Measurements from ENCODE around the gene DDX56.

Gene DDX56

GRCh38 chr7:44548893-44549292, 24.8 kb downstream of the DDX56 start:
- no peaks in the 10 kb centered on the region for H3F3A ChIP-seq (ENCODE audit: control insufficient read depth, insufficient read depth)
- H3K4me1 ChIP-seq (ENCODE audit: control insufficient read depth, low read length) = no peaks in the 10 kb centered on the region
- no peaks in the 10 kb centered on the region for H4K20me1 ChIP-seq (ENCODE audit: control insufficient read depth, insufficient read depth, low read depth, low read length)
- H3K27me3 ChIP-seq (ENCODE audit: control insufficient read depth, low read length) = peaks cover 35% of the 10 kb centered on the region
- H3K4me2 ChIP-seq (ENCODE audit: low read length) = no peak overlapping the region
- H3K36me3 ChIP-seq (ENCODE audit: control insufficient read depth, low read length) = no peaks in the 10 kb centered on the region
- H3K27ac ChIP-seq (ENCODE audit: low read depth, low read length) = no peak overlapping the region
- no peaks in the 10 kb centered on the region for H3K79me2 ChIP-seq (ENCODE audit: control insufficient read depth, low read length)
- no peaks in the 10 kb centered on the region for H3K9me3 ChIP-seq (ENCODE audit: control insufficient read depth, insufficient read depth, low read length)
- no peaks in the 10 kb centered on the region for H3K9me2 ChIP-seq (replicated peaks; ENCODE audit: control insufficient read depth, low read length)
- no peak for TF ChIP-seq EZH2phosphoT487 (IDR thresholded peaks at IDR 0.05; ENCODE audit: borderline replicate concordance, low read length)
- TF ChIP-seq CTCF (IDR thresholded peaks at IDR 0.05; ENCODE audit: low read depth, low read length, poor library complexity, severe bottlenecking) = no peak
- no peak overlapping the region for H3K4me3 ChIP-seq (ENCODE audit: low read length)

- TF ChIP-seq CTCF (IDR thresholded peaks at IDR 0.05; ENCODE audit: low read depth, low read length, poor library complexity, severe bottlenecking) = no peak
- no peak for TF ChIP-seq EZH2phosphoT487 (IDR thresholded peaks at IDR 0.05; ENCODE audit: borderline replicate concordance, low read length)
- Histone ChIP-seq H3K4me2 (ENCODE audit: low read length) (no peak overlapping the region), H3K27ac (ENCODE audit: low read depth, low read length) (no peak overlapping the region), H3K4me1 (ENCODE audit: control insufficient read depth, low read length) (no peaks in the 10 kb centered on the region), H3F3A (ENCODE audit: control insufficient read depth, insufficient read depth) (no peaks in the 10 kb centered on the region), H3K9me2 (replicated peaks; ENCODE audit: control insufficient read depth, low read length) (no peaks in the 10 kb centered on the region), H3K27me3 (ENCODE audit: control insufficient read depth, low read length) (peaks cover 33% of the 10 kb centered on the region), H3K36me3 (ENCODE audit: control insufficient read depth, low read length) (no peaks in the 10 kb centered on the region), H3K79me2 (ENCODE audit: control insufficient read depth, low read length) (no peaks in the 10 kb centered on the region), H3K4me3 (ENCODE audit: low read length) (no peak overlapping the region), H3K9me3 (ENCODE audit: control insufficient read depth, insufficient read depth, low read length) (no peaks in the 10 kb centered on the region), H4K20me1 (ENCODE audit: control insufficient read depth, insufficient read depth, low read depth, low read length) (no peaks in the 10 kb centered on the region)
Observed at GRCh38 chr7:44547536-44548231, 26.0 kb downstream of the DDX56 start.

- H3K9me3 ChIP-seq (ENCODE audit: control insufficient read depth, insufficient read depth, low read length) = no peaks in the 10 kb centered on the region
- H3F3A ChIP-seq (ENCODE audit: control insufficient read depth, insufficient read depth) = no peaks in the 10 kb centered on the region
- H3K36me3 ChIP-seq (ENCODE audit: control insufficient read depth, low read length) = no peaks in the 10 kb centered on the region
- H3K9me2 ChIP-seq (replicated peaks; ENCODE audit: control insufficient read depth, low read length) = no peaks in the 10 kb centered on the region
- no peaks in the 10 kb centered on the region for H3K4me1 ChIP-seq (ENCODE audit: control insufficient read depth, low read length)
- TF ChIP-seq CTCF (IDR thresholded peaks at IDR 0.05; ENCODE audit: low read depth, low read length, poor library complexity, severe bottlenecking) (no peak), EZH2phosphoT487 (IDR thresholded peaks at IDR 0.05; ENCODE audit: borderline replicate concordance, low read length) (no peak)
- H4K20me1 ChIP-seq (ENCODE audit: control insufficient read depth, insufficient read depth, low read depth, low read length) = no peaks in the 10 kb centered on the region
- no peak overlapping the region for H3K4me3 ChIP-seq (ENCODE audit: low read length)
- no peaks in the 10 kb centered on the region for H3K79me2 ChIP-seq (ENCODE audit: control insufficient read depth, low read length)
- no peak overlapping the region for H3K27ac ChIP-seq (ENCODE audit: low read depth, low read length)
- H3K4me2 ChIP-seq (ENCODE audit: low read length) = no peak overlapping the region
- H3K27me3 ChIP-seq (ENCODE audit: control insufficient read depth, low read length) = peaks cover 5% of the 10 kb centered on the region
Observed at GRCh38 chr7:44541876-44542610, 31.7 kb downstream of the DDX56 start.
